ENCODE results near the gene LRRC3. TPM values are rescaled to one million over a fixed set of nuclear protein-coding genes. Genes with fewer than 3 reads are reported as not detected.

The LRRC3 gene
- total and polyA plus RNA-seq, 5 donors from 2014 or later, result 0.15 to 1.6 (median 0.39) TPM

DNA sequence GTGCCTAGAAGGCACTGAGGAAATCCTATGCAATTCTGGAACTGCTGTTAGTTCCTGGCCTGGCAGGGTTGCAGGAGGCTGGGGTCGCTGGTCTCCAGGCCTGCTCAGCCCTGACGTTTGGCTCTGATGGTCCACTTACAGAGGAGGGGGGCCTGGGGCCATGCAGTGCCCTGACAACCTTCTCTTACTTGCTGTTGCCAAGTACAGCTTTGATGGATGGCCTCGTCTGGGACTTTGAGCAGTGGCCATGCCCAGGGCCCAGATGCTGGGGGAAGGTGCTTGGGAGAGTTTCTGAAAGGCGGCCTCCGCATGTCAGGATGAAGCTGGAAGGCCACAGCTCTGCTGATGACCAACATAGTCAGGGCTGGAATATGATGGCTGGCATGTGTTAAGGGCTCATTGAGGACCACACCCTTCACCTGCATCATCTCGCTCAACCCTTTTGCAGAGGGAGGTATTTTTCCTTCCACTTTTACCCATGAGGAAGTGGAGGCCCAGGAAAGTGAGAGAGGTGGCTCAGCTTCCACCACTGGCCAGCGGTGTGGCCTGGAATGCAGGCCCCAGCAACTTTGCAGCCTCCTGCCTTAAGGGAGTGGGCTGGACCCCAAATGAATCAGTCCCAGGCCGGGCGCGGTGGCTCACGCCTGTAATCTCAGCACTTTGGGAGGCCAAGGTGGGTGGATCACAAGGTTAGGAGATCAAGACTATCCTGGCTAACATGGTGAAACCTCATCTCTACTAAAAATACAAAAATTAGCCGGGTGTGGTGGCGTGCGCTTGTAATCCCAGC is 34.7 kb upstream of the LRRC3 start:
- Histone ChIP-seq H3K36me3 (ENCODE audit: control insufficient read depth, insufficient read depth, low read length) (no peaks in the 10 kb centered on the region), H3K27ac (ENCODE audit: insufficient read depth, low read length, poor library complexity, severe bottlenecking) (no peak overlapping the region), H3K27me3 (ENCODE audit: control insufficient read depth, insufficient read depth, low read length) (no peaks in the 10 kb centered on the region), H3K4me3 (ENCODE audit: low read depth, low read length) (no peak overlapping the region), H3K9me3 (ENCODE audit: control insufficient read depth in 2 of 2, low read length in 2 of 2) (peaks cover 0 to 7% of the 10 kb centered on the region in 2 experiments), H3K4me1 (ENCODE audit: control insufficient read depth, insufficient read depth, low read length, poor library complexity, severe bottlenecking) (no peaks in the 10 kb centered on the region)
- Mint-ChIP-seq H3K27me3 (no peaks in the 10 kb centered on the region), H3K27ac (no peak overlapping the region), H3K4me3 (no peak overlapping the region), H3K36me3 (no peaks in the 10 kb centered on the region), H3K9me3 (peaks cover 0 to 5% (median 1%) of the 10 kb centered on the region in 7 donors), H3K4me1 (no peaks in the 10 kb centered on the region)
- DNase-seq (no peak), ATAC-seq (ENCODE audit: low read depth in 2 of 2) (no peak)

DNA sequence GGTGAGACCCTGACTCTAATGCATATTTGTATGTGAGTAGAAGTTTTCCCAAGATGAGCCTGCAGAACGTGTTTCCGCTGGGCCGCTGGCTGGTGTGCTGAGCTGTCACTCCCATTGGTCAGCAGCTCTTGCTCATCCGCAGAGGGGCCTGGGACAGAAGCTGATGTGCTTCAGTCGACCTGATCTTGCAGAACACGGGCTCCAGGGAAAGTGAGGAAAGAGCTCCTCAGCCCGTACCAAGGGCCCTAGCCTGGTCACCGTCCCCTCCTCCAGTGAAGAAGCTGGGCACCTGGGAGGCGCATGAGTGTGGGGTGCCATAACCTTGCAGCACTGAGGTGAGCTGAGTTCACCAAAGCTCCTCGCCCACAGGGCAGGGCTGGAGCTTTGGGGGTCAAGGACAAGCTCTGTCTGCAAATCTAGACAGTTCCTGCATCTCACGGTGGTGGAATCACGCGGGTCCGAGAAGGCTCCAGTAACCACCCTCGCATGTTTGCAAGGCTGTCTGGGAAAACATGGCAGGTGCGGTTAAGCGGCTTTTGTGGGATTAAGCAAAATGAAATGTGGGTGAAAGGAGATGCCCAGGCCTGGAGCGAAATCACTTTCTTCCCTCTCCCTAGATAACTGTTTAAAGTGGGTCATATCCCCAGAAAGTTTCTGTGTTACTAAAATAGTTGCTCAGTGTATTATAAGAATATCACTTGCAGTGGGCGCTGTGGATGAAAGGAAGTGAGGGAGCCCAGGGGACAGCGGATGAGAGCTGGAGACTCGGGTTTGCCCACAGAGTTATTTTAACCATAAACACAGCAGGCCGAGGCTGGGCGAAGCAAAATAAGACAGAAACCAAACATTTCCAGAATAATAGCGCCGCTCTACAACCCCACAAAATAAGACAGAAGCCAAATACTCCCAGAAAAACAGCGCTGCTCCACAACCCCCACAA is 33.1 kb upstream of the LRRC3 start:
- Histone ChIP-seq H3K9me3 (ENCODE audit: control insufficient read depth in 2 of 2, low read length in 2 of 2) (peaks cover 0 to 7% of the 10 kb centered on the region in 2 experiments), H3K27me3 (ENCODE audit: control insufficient read depth, insufficient read depth, low read length) (no peaks in the 10 kb centered on the region), H3K36me3 (ENCODE audit: control insufficient read depth, insufficient read depth, low read length) (no peaks in the 10 kb centered on the region), H3K27ac (ENCODE audit: insufficient read depth, low read length, poor library complexity, severe bottlenecking) (no peak overlapping the region), H3K4me1 (ENCODE audit: control insufficient read depth, insufficient read depth, low read length, poor library complexity, severe bottlenecking) (no peaks in the 10 kb centered on the region), H3K4me3 (ENCODE audit: low read depth, low read length) (no peak overlapping the region)
- Mint-ChIP-seq H3K9me3 (peaks cover 0 to 5% (median 1%) of the 10 kb centered on the region in 7 donors), H3K4me1 (no peaks in the 10 kb centered on the region), H3K27ac (peak overlapping the region in 1 of 3 donors; percentile 66), H3K27me3 (no peaks in the 10 kb centered on the region), H3K4me3 (peak overlapping the region in 2 of 4 donors; percentile 38 to 57), H3K36me3 (no peaks in the 10 kb centered on the region)
- ATAC-seq (ENCODE audit: low read depth in 2 of 2) (no peak), DNase-seq (no peak)

DNA sequence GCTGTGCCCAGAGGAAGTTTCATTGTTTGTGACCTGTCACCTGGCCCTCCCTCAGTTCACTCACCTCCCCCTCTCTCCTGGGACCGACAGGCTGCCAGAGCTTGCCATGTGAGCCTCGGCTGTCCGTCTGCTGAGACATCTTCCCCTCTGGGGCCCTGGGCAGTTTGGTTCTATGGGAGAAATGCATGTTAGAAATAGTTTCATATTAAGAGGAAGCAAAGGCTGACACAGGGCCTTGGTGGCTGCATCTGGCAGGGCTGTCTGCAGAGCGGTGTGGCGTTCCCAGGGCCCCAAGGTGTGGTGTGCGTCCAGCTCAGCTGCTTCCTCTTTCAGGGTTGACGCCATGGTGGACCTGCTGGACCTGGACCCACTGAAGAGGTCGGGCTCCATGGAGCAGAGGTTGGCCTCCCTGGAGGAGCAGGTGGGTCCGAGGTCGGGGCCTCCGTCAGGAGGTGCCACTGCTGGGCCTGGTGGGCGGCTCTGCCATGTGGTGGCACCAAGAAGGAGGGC is 31.9 kb upstream of the LRRC3 start:
- H3K4me3 Mint-ChIP-seq, result no peak overlapping the region
- H3K4me3 ChIP-seq (ENCODE audit: low read depth, low read length), result no peak overlapping the region
- H3K9me3 Mint-ChIP-seq, result peaks cover 0 to 3% (median 1%) of the 10 kb centered on the region in 7 donors
- H3K4me1 ChIP-seq (ENCODE audit: control insufficient read depth, insufficient read depth, low read length, poor library complexity, severe bottlenecking), result no peaks in the 10 kb centered on the region
- no peak for DNase-seq
- no peaks in the 10 kb centered on the region for H3K36me3 Mint-ChIP-seq
- ATAC-seq (ENCODE audit: low read depth in 2 of 2), result no peak
- no peaks in the 10 kb centered on the region for H3K36me3 ChIP-seq (ENCODE audit: control insufficient read depth, insufficient read depth, low read length)
- no peaks in the 10 kb centered on the region for H3K9me3 ChIP-seq (ENCODE audit: control insufficient read depth in 2 of 2, low read length in 2 of 2)
- H3K27me3 ChIP-seq (ENCODE audit: control insufficient read depth, insufficient read depth, low read length), result no peaks in the 10 kb centered on the region
- no peaks in the 10 kb centered on the region for H3K27me3 Mint-ChIP-seq
- peaks cover 0 to 2% (median 0%) of the 10 kb centered on the region in 4 donors for H3K4me1 Mint-ChIP-seq
- no peak overlapping the region for H3K27ac Mint-ChIP-seq
- no peak overlapping the region for H3K27ac ChIP-seq (ENCODE audit: insufficient read depth, low read length, poor library complexity, severe bottlenecking)

DNA sequence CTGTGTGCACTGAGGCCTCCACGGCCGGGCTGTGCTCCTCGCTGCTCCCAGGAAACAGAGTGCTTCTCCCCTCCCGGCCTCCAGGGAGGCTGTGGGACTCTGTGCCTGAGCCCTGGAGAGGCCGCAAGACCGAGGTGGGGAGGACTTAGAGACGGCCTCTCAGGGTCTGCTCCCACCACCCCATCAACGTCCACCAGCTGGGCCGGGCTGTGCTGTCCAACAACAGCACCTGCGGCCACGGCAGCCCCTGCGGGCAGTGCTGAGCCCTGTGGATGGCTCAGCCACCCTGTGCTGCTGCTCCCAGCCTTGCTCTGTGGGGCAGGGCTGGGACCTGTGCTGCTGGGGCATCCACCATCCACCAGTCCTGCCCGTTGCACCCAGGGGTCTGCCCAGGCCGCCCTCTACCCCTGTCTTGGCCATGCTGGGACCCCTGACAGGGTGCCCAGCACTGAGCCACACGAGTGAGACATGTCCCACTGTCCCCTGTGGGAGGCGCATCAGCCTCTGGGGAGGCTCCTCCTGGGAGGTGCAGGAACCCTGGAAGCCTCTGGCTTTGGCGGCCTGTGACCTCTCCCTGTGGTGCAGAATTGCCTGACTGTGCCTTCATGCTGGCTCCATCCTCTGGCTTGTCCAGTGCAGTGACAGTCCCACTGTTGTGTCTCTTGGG is 31.2 kb upstream of the LRRC3 start:
- no peak overlapping the region for H3K27ac Mint-ChIP-seq
- H3K36me3 ChIP-seq (ENCODE audit: control insufficient read depth, insufficient read depth, low read length), result no peaks in the 10 kb centered on the region
- no peak overlapping the region for H3K4me3 Mint-ChIP-seq
- H3K27me3 Mint-ChIP-seq, result no peaks in the 10 kb centered on the region
- H3K4me1 ChIP-seq (ENCODE audit: control insufficient read depth, insufficient read depth, low read length, poor library complexity, severe bottlenecking), result no peaks in the 10 kb centered on the region
- DNase-seq, result no peak
- peaks cover 0 to 3% (median 2%) of the 10 kb centered on the region in 7 donors for H3K9me3 Mint-ChIP-seq
- H3K9me3 ChIP-seq (ENCODE audit: control insufficient read depth in 2 of 2, low read length in 2 of 2), result peaks cover 3 to 4% of the 10 kb centered on the region in 2 experiments
- H3K4me3 ChIP-seq (ENCODE audit: low read depth, low read length), result no peak overlapping the region
- ATAC-seq (ENCODE audit: low read depth in 2 of 2), result no peak
- no peaks in the 10 kb centered on the region for H3K27me3 ChIP-seq (ENCODE audit: control insufficient read depth, insufficient read depth, low read length)
- peaks cover 0 to 2% (median 0%) of the 10 kb centered on the region in 4 donors for H3K4me1 Mint-ChIP-seq
- no peak overlapping the region for H3K27ac ChIP-seq (ENCODE audit: insufficient read depth, low read length, poor library complexity, severe bottlenecking)
- no peaks in the 10 kb centered on the region for H3K36me3 Mint-ChIP-seq

DNA sequence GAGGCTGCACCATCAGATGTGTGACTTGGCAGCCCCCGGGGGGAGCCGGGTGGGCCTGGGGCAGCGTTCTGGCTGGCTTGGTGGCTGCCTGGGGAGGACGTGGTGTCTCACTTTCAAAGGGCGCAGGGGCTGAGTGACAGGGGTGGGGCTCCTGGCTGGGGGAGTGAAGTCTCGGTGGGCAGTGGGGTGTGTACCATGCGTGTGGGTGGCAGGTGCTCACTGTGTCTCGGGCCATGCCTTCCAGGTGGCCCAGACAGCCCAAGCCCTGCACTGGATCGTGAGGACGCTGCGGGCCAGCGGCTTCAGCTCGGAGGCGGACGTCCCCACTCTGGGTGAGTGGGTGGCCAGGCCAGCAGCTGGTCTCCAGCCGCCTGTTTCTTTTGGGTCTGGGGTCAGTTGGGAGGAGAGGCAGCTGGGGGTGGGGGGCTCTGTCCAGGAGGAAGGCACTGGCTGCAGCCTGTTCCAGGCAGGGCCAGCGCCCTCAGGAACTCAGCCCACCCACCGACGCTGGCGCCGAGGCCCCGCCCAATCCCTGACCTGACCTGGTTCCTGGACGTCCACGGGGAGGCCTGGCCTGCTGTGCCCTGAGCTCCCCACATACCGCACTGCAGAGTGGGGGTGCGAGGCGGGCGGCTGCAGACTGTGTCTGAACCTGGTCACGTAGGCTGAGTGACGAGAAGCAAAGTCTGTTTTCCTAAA is 30.6 kb upstream of the LRRC3 start:
- H3K9me3 Mint-ChIP-seq, result peaks cover 0 to 3% (median 2%) of the 10 kb centered on the region in 7 donors
- DNase-seq (no peak), ATAC-seq (ENCODE audit: low read depth in 2 of 2) (no peak)
- no peak overlapping the region for H3K27ac Mint-ChIP-seq
- Histone ChIP-seq H3K9me3 (ENCODE audit: control insufficient read depth in 2 of 2, low read length in 2 of 2) (peaks cover 6 to 7% of the 10 kb centered on the region in 2 experiments), H3K4me3 (ENCODE audit: low read depth, low read length) (no peak overlapping the region), H3K27ac (ENCODE audit: insufficient read depth, low read length, poor library complexity, severe bottlenecking) (no peak overlapping the region), H3K36me3 (ENCODE audit: control insufficient read depth, insufficient read depth, low read length) (no peaks in the 10 kb centered on the region), H3K27me3 (ENCODE audit: control insufficient read depth, insufficient read depth, low read length) (no peaks in the 10 kb centered on the region), H3K4me1 (ENCODE audit: control insufficient read depth, insufficient read depth, low read length, poor library complexity, severe bottlenecking) (no peaks in the 10 kb centered on the region)
- no peaks in the 10 kb centered on the region for H3K36me3 Mint-ChIP-seq
- H3K4me3 Mint-ChIP-seq, result no peak overlapping the region
- H3K27me3 Mint-ChIP-seq, result no peaks in the 10 kb centered on the region
- H3K4me1 Mint-ChIP-seq, result peaks cover 0 to 2% (median 0%) of the 10 kb centered on the region in 4 donors

DNA sequence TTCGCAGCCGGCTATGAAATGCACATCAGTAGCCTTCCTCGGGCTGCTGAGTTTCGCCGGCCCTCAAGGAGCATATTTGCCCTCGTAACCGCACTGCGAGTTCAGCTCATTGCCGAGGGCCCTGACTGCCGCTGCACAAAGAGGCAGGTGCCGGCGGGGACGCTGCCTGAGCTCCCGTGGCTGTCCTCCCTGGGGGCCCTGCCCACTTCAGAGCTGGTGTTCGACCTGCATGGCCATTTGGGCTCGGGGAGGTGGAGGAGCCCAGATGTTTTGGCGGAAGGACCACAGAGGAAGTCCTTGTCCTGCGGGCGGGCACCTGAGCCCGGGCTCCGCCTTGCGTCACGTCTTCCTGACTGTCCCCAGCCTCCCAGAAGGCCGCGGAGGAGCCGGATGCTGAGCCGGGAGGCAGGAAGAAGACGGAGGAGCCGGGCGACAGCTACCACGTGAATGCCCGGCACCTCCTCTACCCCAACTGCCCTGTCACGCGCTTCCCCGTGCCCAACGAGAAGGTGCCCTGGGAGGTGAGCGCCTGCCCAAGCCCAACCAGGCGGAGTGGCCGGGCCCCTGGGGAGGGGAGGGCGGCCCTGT is 29.9 kb upstream of the LRRC3 start:
- peaks cover 9 to 11% of the 10 kb centered on the region in 2 experiments for H3K9me3 ChIP-seq (ENCODE audit: control insufficient read depth in 2 of 2, low read length in 2 of 2)
- no peak overlapping the region for H3K27ac Mint-ChIP-seq
- H3K27me3 Mint-ChIP-seq, result no peaks in the 10 kb centered on the region
- no peak overlapping the region for H3K27ac ChIP-seq (ENCODE audit: insufficient read depth, low read length, poor library complexity, severe bottlenecking)
- H3K9me3 Mint-ChIP-seq, result peaks cover 0 to 7% (median 5%) of the 10 kb centered on the region in 7 donors
- DNase-seq (no peak), ATAC-seq (ENCODE audit: low read depth in 2 of 2) (no peak)
- no peak overlapping the region for H3K4me3 Mint-ChIP-seq
- H3K4me1 ChIP-seq (ENCODE audit: control insufficient read depth, insufficient read depth, low read length, poor library complexity, severe bottlenecking), result no peaks in the 10 kb centered on the region
- peaks cover 0 to 2% (median 0%) of the 10 kb centered on the region in 4 donors for H3K4me1 Mint-ChIP-seq
- no peaks in the 10 kb centered on the region for H3K27me3 ChIP-seq (ENCODE audit: control insufficient read depth, insufficient read depth, low read length)
- no peaks in the 10 kb centered on the region for H3K36me3 ChIP-seq (ENCODE audit: control insufficient read depth, insufficient read depth, low read length)
- no peak overlapping the region for H3K4me3 ChIP-seq (ENCODE audit: low read depth, low read length)
- no peaks in the 10 kb centered on the region for H3K36me3 Mint-ChIP-seq
